ENCODE data around the gene USP36.

GRCh38 chr17:78766743-78767294 lies 73.8 kb downstream of the USP36 start:
- no peak for TF ChIP-seq POLR2A (IDR thresholded peaks at IDR 0.05; ENCODE audit: low read length)
- TF ChIP-seq GATA1 (IDR thresholded peaks at IDR 0.05; ENCODE audit: low read depth, low read length): no peak

Data from erythroblast (primary cell).